Measurements from ENCODE around the gene MESD.

The MESD gene

GRCh38 chr15:80904998-80905397 lies 84.6 kb downstream of the MESD start:
- DNase-seq (ENCODE audit: low read depth in 2 of 2), result no peak

GRCh38 chr15:80902298-80902801 lies 87.3 kb downstream of the MESD start:
- DNase-seq (ENCODE audit: low read depth in 2 of 2), result no peak

- DNase-seq (ENCODE audit: low read depth in 2 of 2), result no peak
These were observed 91.6 kb downstream of the MESD start for GRCh38 chr15:80898040-80898439.

Measured in stimulated activated CD8-positive, alpha-beta memory T cell treated with anti-CD3 and anti-CD28 coated beads, Interleukin-2, amount 100 ng/mL, for 48 hours (primary cell).